OCI-LY1 (cell line): Measurements from ENCODE around the gene RAB12.
A peak's percentile ranks its signal among the peaks of the same experiment; 100 is the strongest.

ENCODE experiments used
- CTCF ChIP-seq: fragments of 200-600 bp; sonication (generic), shearing (Covaris generic); IDR thresholded peaks from 2 replicates; pipeline ENCODE4 v1.5.1; 2017; ENCODE audit warnings: mild to moderate bottlenecking, antibody characterized with exemption, low read length, moderate library complexity, mixed read lengths
- EZH2 ChIP-seq: fragments of 200-600 bp; sonication (generic), shearing (Covaris generic); IDR thresholded peaks from 2 replicates; pipeline ENCODE4 v1.8.0; 2017; ENCODE audit warnings: borderline replicate concordance, mixed run types, mild to moderate bottlenecking, antibody characterized with exemption, low read length, moderate library complexity, mixed read lengths

- TF ChIP-seq CTCF (peak; percentile 41), EZH2 (no peak)
These were observed at the start of gene RAB12 for GRCh38 chr18:8608795-8609658.
